Colonic mucosa (tissue), 4 donors: ENCODE measurements around the gene MCM10. TPM values are rescaled to one million over a fixed set of nuclear protein-coding genes. Genes with fewer than 3 reads are reported as not detected.
A peak's percentile ranks its signal among the peaks of the same experiment; 100 is the strongest.

Experiments
- DNase-seq: peaks from one replicate; pipeline ENCODE4 v3.0.0-alpha.2; 2020
- H3K27ac ChIP-seq: fragments of 200-600 bp; one replicate; pipeline ENCODE4 v1.8.0; 2021
- H3K27me3 ChIP-seq: fragments of 200-600 bp; one replicate; pipeline ENCODE4 v1.8.0; 2021
- H3K36me3 ChIP-seq: fragments of 200-600 bp; one replicate; pipeline ENCODE4 v1.8.0; 2021
- H3K4me1 ChIP-seq: fragments of 200-600 bp; one replicate; pipeline ENCODE4 v1.8.0; 2021; ENCODE audit warnings: mild to moderate bottlenecking
- H3K4me3 ChIP-seq: fragments of 200-600 bp; one replicate; pipeline ENCODE4 v1.8.0; 2021
- H3K9ac ChIP-seq, 2 donors: one replicate each; pipeline ENCODE4 v1.7.0; 2013; ENCODE audit warnings: control low read depth in 2 of 2, low read depth in 2 of 2, low read length in 2 of 2
- H3K9me3 ChIP-seq: fragments of 200-600 bp; one replicate; pipeline ENCODE4 v1.8.0; 2021
- intact Hi-C: fragments of 100-400 bp; cut with DNase I; formaldehyde crosslinking; loops from one replicate; pipeline ENCODE4 v1.14.1; 2022
- total RNA-seq, 2 donors: library from RNA; stranded (reverse); fragmentation: NEBNext Ultra II Directional in 1 of 2; extraction: Animal tissue kit (Norgen Biotek cat#: 25700) in 1 of 2; gene quantifications; one replicate each; pipeline ENCODE4 v1.2.1, GENCODE V29; 2021
- TF ChIP-seq, protein P1 (sequence below): fragments of 200-600 bp; IDR thresholded peaks from one replicate; pipeline ENCODE4 v1.8.0; 2022; ENCODE audit warnings: antibody characterized with exemption, mild to moderate bottlenecking
- donor health status: healthy.
- donor health status: DM: no; HTN: no; CAD: no.
- donor health status: DM: no; HTN: no; CAD: no.

Gene MCM10
- total RNA-seq, 2 donors from 2014 or later, result 2.4 to 21.0 TPM

DNA sequence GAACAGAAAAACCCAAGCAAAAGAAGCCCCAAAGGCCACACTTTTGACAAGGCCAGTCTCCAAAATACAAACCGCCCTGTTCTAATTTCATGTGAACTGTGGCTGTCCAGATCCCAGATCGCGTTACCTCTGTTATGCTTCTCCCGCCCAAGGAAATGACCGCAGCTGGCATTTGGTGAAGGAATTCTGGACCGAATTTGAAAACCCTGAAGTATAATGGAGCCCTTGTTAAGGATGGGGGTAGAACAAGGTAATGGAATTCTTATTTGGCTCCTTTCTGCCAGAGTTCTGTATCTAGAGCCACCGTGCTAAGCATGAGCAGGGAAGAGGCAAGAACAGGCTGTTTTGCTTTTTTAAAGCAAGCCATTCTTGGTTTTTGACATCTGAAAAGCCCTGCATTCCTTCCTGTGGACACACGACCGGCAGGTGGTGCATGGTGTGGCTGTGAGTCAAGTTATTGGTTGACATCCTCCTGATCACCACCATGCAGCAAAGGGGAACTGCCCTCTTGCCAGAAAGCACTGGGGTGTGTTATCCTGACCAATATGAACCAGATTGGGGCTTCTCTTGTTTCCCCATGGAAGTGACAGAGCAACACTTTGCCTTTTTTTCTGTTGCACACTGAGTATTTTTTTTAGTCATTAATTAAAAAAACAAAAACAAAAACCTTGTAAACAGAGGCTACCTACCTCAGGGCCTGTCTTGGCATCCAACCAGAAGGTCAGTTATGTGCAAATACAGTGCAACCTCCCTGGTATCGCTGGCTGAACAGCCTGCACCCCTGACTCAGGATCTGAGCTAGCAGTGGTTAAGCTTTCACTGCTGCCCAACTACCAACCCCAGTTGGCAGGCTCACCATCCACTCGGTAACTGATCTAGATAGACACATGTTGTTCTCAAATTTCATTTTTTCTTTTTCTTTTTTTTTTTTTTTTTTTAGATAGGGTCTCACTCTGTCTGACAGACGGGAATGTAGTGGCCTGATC is 58.6 kb downstream of the MCM10 start:
- Histone ChIP-seq H3K4me3 (no peak overlapping the region), H3K9ac (no peak overlapping the region), H3K27ac (no peak overlapping the region), H3K27me3 (no peaks in the 10 kb centered on the region), H3K9me3 (no peaks in the 10 kb centered on the region), H3K36me3 (no peaks in the 10 kb centered on the region), H3K4me1 (no peaks in the 10 kb centered on the region)
- intact Hi-C loops, result no loop called here
- TF ChIP-seq, protein P1, sequence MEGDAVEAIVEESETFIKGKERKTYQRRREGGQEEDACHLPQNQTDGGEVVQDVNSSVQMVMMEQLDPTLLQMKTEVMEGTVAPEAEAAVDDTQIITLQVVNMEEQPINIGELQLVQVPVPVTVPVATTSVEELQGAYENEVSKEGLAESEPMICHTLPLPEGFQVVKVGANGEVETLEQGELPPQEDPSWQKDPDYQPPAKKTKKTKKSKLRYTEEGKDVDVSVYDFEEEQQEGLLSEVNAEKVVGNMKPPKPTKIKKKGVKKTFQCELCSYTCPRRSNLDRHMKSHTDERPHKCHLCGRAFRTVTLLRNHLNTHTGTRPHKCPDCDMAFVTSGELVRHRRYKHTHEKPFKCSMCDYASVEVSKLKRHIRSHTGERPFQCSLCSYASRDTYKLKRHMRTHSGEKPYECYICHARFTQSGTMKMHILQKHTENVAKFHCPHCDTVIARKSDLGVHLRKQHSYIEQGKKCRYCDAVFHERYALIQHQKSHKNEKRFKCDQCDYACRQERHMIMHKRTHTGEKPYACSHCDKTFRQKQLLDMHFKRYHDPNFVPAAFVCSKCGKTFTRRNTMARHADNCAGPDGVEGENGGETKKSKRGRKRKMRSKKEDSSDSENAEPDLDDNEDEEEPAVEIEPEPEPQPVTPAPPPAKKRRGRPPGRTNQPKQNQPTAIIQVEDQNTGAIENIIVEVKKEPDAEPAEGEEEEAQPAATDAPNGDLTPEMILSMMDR, result no peak
- DNase-seq, result peak; percentile 20

DNA sequence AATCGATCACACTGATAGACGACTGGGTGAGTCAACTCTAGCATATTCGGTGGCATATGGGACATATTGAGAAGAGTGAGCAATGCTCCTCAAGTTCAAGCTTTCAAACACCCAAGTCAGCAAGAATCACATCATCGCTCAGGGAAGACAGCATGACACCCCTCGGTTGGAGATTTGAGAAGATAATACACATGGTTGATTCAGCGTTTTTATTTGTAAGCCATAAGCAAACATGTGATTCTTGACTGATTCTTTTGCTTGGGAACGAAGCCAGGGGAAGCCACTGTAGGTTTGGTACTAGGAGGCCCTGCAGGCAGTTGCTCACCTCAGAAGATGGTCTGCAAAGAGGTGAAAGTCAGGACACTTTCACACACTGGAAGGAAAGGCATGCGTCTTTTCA is 60.2 kb downstream of the MCM10 start:
- no peak overlapping the region for H3K27ac ChIP-seq

DNA sequence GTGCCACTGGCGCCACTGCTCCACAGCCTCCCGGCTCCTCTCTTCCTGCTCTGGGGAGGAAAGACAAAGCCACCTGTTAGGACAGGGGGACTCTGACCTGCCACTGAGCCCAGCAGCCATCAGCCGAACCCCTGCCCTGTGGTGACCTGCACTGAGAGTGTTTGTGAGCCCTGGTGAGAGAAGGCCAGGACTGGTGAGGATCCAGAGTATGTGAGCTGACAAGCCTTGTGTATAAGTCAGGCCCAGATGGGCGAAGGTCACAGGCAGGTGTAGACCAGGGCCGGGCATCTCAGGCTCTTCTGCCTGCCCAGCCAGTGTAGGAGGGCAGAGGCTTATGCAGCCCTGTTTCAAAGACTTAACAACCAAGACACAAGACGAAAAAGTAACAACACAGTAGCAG is 60.8 kb downstream of the MCM10 start:
- no peaks in the 10 kb centered on the region for H3K4me1 ChIP-seq
- TF ChIP-seq, protein P1, result no peak
- DNase-seq, result no peak
- H3K36me3 ChIP-seq, result no peaks in the 10 kb centered on the region
- no peak overlapping the region for H3K9ac ChIP-seq
- intact Hi-C loops, result no loop called here
- H3K4me3 ChIP-seq, result no peak overlapping the region
- H3K27me3 ChIP-seq, result no peaks in the 10 kb centered on the region
- no peaks in the 10 kb centered on the region for H3K9me3 ChIP-seq
- no peak overlapping the region for H3K27ac ChIP-seq

More for the DNA sequence above, 60.2 kb downstream of the MCM10 start:
- TF ChIP-seq, protein P1, result no peak
- Histone ChIP-seq H3K27me3 (no peaks in the 10 kb centered on the region), H3K9ac (no peak overlapping the region), H3K9me3 (no peaks in the 10 kb centered on the region), H3K4me3 (no peak overlapping the region), H3K4me1 (no peaks in the 10 kb centered on the region), H3K36me3 (no peaks in the 10 kb centered on the region)
- intact Hi-C loops, result no loop called here
- DNase-seq, result no peak

DNA sequence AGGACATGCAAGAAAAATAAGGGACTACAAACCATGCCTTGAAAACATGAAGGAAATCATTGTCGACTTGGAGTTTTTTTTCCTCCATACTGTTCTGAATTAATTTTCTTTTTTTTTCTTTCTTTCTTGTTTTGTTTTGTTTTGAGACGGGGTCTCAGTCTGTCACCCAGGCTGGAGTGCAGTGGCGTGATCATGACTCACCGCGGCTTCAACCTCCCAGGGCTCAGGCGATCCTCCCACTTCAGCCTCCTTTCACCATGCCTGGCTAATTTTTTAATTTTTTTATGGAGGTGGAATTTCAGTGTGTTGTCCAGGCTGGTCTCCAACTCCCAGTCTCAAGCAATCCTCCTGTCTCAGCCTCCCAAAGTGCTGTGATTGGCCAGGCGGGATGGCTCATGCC is 61.2 kb downstream of the MCM10 start:
- no peak overlapping the region for H3K4me3 ChIP-seq
- H3K4me1 ChIP-seq, result no peaks in the 10 kb centered on the region
- intact Hi-C loops, result no loop called here
- H3K9ac ChIP-seq, result no peak overlapping the region
- DNase-seq, result no peak
- no peaks in the 10 kb centered on the region for H3K36me3 ChIP-seq
- H3K9me3 ChIP-seq, result no peaks in the 10 kb centered on the region
- no peaks in the 10 kb centered on the region for H3K27me3 ChIP-seq
- no peak overlapping the region for H3K27ac ChIP-seq
- TF ChIP-seq, protein P1, result no peak

DNA sequence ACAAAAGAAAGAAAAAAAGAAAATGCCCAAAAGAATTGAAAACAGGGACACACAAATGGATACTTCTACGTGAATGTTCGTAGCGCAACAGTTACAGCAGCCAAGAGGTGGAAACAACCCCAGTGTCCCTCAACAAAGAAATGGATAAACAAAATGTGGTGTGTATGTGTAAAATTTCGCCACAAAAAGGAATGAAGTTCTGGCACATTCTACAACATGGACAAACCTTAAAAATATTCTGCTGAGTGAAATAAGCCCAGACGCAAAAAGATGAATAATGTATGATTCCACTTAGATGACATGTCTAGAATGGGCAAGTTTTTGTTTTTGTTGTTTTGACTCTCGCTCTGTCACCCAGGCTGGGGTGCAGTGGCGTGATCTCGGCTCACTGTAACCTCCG is 61.9 kb downstream of the MCM10 start:
- Histone ChIP-seq H3K27me3 (no peaks in the 10 kb centered on the region), H3K9me3 (no peaks in the 10 kb centered on the region), H3K4me3 (no peak overlapping the region), H3K36me3 (no peaks in the 10 kb centered on the region), H3K4me1 (no peaks in the 10 kb centered on the region), H3K27ac (no peak overlapping the region), H3K9ac (no peak overlapping the region)
- DNase-seq, result no peak
- TF ChIP-seq, protein P1, result no peak
- intact Hi-C loops, result no loop called here
